Measurements from ENCODE around the gene BCL3. TPM values are rescaled to one million over a fixed set of nuclear protein-coding genes. Genes with fewer than 3 reads are reported as not detected.

BCL3 gene
- total and polyA plus RNA-seq, 2 of the 13 experiments (the other 11 are each of a cell fraction or from before 2014, with no cell fraction given), result 2.3 to 4.0 TPM

- TF ChIP-seq SPEN (CRISPR knock-in tag; IDR thresholded peaks at IDR 0.05; ENCODE audit: low read depth), result peak; percentile 59
- TF ChIP-seq ZSCAN29 (CRISPR knock-in tag; conservative IDR thresholded peaks at IDR 0.05), result 0 out of 2 replicates have a peak, but pooled peaks have one; percentile 34
- no peak for TF ChIP-seq TIGD3 (CRISPR knock-in tag; IDR thresholded peaks at IDR 0.05; ENCODE audit: borderline replicate concordance)
- peak; percentile 74 for TF ChIP-seq SMC3 (IDR thresholded peaks at IDR 0.05; ENCODE audit: low read length)
- TF ChIP-seq ZNF225 (CRISPR knock-in tag; IDR thresholded peaks at IDR 0.05), result no peak
- peak; percentile 40 for TF ChIP-seq ZNF883 (CRISPR knock-in tag; IDR thresholded peaks at IDR 0.05; ENCODE audit: not compliant biosample characterization)
- TF ChIP-seq ZNF703 (CRISPR knock-in tag; IDR thresholded peaks at IDR 0.05; ENCODE audit: borderline replicate concordance), result no peak
- TF ChIP-seq THAP9 (CRISPR knock-in tag; IDR thresholded peaks at IDR 0.05; ENCODE audit: borderline replicate concordance), result peak; percentile 21; the same call in 1 of the 2 replicates
- TF ChIP-seq GLMP (CRISPR knock-in tag; IDR thresholded peaks at IDR 0.05; ENCODE audit: borderline replicate concordance), result no peak
- TF ChIP-seq AFF4 (CRISPR knock-in tag; IDR thresholded peaks at IDR 0.05), result no peak
- peak; percentile 99 for TF ChIP-seq ZSCAN22 (CRISPR knock-in tag; IDR thresholded peaks at IDR 0.05)
- TF ChIP-seq CHCHD3 (CRISPR knock-in tag; IDR thresholded peaks at IDR 0.05), result no peak
- TF ChIP-seq TMF1 (CRISPR knock-in tag; IDR thresholded peaks at IDR 0.05; ENCODE audit: low read depth), result no peak
- no peak for TF ChIP-seq SNAPC2 (CRISPR knock-in tag; IDR thresholded peaks at IDR 0.05)
- TF ChIP-seq, protein P1, sequence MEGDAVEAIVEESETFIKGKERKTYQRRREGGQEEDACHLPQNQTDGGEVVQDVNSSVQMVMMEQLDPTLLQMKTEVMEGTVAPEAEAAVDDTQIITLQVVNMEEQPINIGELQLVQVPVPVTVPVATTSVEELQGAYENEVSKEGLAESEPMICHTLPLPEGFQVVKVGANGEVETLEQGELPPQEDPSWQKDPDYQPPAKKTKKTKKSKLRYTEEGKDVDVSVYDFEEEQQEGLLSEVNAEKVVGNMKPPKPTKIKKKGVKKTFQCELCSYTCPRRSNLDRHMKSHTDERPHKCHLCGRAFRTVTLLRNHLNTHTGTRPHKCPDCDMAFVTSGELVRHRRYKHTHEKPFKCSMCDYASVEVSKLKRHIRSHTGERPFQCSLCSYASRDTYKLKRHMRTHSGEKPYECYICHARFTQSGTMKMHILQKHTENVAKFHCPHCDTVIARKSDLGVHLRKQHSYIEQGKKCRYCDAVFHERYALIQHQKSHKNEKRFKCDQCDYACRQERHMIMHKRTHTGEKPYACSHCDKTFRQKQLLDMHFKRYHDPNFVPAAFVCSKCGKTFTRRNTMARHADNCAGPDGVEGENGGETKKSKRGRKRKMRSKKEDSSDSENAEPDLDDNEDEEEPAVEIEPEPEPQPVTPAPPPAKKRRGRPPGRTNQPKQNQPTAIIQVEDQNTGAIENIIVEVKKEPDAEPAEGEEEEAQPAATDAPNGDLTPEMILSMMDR (CRISPR knock-in tag; IDR thresholded peaks at IDR 0.05), result peak; percentile 96
- peak; percentile 34; the same call in 1 of the 2 replicates for TF ChIP-seq ATF3 (CRISPR knock-in tag; IDR thresholded peaks at IDR 0.05)
- TF ChIP-seq ZNF382 (CRISPR knock-in tag; IDR thresholded peaks at IDR 0.05; ENCODE audit: borderline replicate concordance), result no peak
- TF ChIP-seq ZSCAN9 (CRISPR knock-in tag; IDR thresholded peaks at IDR 0.05; ENCODE audit: borderline replicate concordance), result no peak
- TF ChIP-seq ZKSCAN5 (CRISPR knock-in tag; IDR thresholded peaks at IDR 0.05), result no peak
Measured at GRCh38 chr19:44800461-44800860, 52.0 kb downstream of the BCL3 start (continued).
